Subcutaneous abdominal adipose tissue (tissue), 5 donors: ENCODE results near the gene NPIPA1.
"Not testable (repeated sequence)": the region's sequence is repeated elsewhere in the genome, so short reads cannot be mapped to it uniquely, and the experiment has no call there.

ENCODE experiments used
- H3K27ac ChIP-seq: one replicate; pipeline ENCODE4 v1.7.0; 2013; ENCODE audit warnings: low read depth, mild to moderate bottlenecking, inconsistent platforms, low read length, moderate library complexity
- H3K27me3 ChIP-seq, 5 donors: one replicate each; pipeline ENCODE4 v1.7.0; 2013; ENCODE audit warnings: low read length in 5 of 5, inconsistent platforms in 1 of 5; ENCODE audit not compliant: control insufficient read depth in 5 of 5, insufficient read depth in 4 of 5
- H3K36me3 ChIP-seq, 5 donors: one replicate each; pipeline ENCODE4 v1.7.0; 2013; ENCODE audit warnings: low read length in 5 of 5; ENCODE audit not compliant: control insufficient read depth in 5 of 5, insufficient read depth in 5 of 5
- H3K4me1 ChIP-seq, 5 donors: one replicate each; pipeline ENCODE4 v1.7.0; 2013; ENCODE audit warnings: low read length in 5 of 5, mild to moderate bottlenecking in 3 of 5, moderate library complexity in 1 of 5; ENCODE audit not compliant: control insufficient read depth in 5 of 5, insufficient read depth in 5 of 5
- H3K4me3 ChIP-seq, 5 donors: one replicate each; pipeline ENCODE4 v1.7.0; 2013; ENCODE audit warnings: low read length in 5 of 5, low read depth in 1 of 5
- H3K9ac ChIP-seq, 5 donors: one replicate each; pipeline ENCODE4 v1.7.0; 2013; ENCODE audit warnings: low read length in 5 of 5, mild to moderate bottlenecking in 4 of 5, moderate library complexity in 3 of 5
- H3K9me3 ChIP-seq, 5 donors: one replicate each; pipeline ENCODE4 v1.7.0; 2013; ENCODE audit warnings: low read length in 5 of 5; ENCODE audit not compliant: control insufficient read depth in 5 of 5
- donor health status: healthy.
- donor health status: healthy.
- donor health status: healthy.
- donor health status: healthy.
- donor health status: healthy.

The NPIPA1 gene

DNA sequence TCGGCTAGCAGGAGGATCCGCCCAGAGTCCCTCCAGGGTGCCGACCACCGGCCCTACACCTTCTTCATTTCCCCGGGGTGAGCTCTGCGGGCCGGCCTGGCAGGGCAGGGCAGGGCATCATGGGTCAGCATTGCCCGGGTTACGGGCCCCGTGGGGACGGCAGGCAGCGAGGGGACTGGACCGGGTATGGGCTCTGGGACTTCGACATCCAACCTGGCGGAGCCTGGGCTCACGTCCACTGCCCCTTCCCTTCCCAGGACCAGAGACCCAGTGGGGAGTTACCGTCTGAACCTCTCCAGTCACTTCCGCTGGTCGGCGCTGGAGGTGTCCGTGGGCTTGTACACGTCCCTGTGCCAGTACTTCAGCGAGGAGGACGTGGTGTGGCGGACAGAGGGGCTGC, 7.0 kb upstream of the NPIPA1 start:
- H3K4me1 ChIP-seq, H3K4me3 ChIP-seq, H3K9me3 ChIP-seq, H3K27ac ChIP-seq, H3K27me3 ChIP-seq, H3K9ac ChIP-seq: not testable (repeated sequence)
- peaks cover 0 to 14% (median 3%) of the 10 kb centered on the region in 5 donors for H3K36me3 ChIP-seq

- not testable (repeated sequence) for H3K27me3 ChIP-seq, H3K9ac ChIP-seq, H3K4me3 ChIP-seq
These were observed 6.3 kb upstream of the NPIPA1 start for GRCh38 chr16:14930971-14931370.

GRCh38 chr16:14932581-14933375, 4.5 kb upstream of the NPIPA1 start:
- not testable (repeated sequence) for H3K4me1 ChIP-seq, H3K27me3 ChIP-seq, H3K27ac ChIP-seq, H3K9me3 ChIP-seq, H3K4me3 ChIP-seq, H3K9ac ChIP-seq
- peaks cover 0 to 14% (median 3%) of the 10 kb centered on the region in 5 donors for H3K36me3 ChIP-seq

More at GRCh38 chr16:14930971-14931370, 6.3 kb upstream of the NPIPA1 start:
- not testable (repeated sequence) for H3K27ac ChIP-seq, H3K9me3 ChIP-seq, H3K4me1 ChIP-seq
- H3K36me3 ChIP-seq = peaks cover 0 to 14% (median 3%) of the 10 kb centered on the region in 5 donors

GRCh38 chr16:14937994-14938393, 751 bp downstream of the NPIPA1 start:
- not testable (repeated sequence) for H3K9me3 ChIP-seq, H3K27me3 ChIP-seq, H3K4me1 ChIP-seq, H3K36me3 ChIP-seq, H3K4me3 ChIP-seq, H3K9ac ChIP-seq, H3K27ac ChIP-seq

DNA sequence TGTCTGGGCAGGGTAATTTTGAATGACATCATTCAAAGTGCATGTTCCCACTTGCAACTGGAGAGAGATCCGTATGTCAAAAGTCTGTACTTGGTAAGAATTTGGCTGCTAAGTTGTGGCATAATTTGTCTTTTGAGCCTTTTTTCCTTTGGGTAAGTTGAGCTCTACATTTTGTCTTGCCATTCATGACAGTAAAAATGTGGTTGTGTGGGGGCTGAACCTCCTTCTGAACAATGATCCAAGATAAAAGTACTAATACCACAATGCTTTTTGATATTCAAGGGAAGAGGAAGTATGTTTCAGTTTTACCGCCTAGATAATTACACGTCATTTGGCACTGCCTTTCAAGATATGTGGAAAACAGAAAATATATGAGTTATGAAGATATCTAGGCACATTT, 5.4 kb downstream of the NPIPA1 start:
- H3K9me3 ChIP-seq, H3K36me3 ChIP-seq, H3K4me3 ChIP-seq, H3K9ac ChIP-seq, H3K27me3 ChIP-seq, H3K4me1 ChIP-seq, H3K27ac ChIP-seq: not testable (repeated sequence)

- no peak overlapping the region for H3K27ac ChIP-seq
- peaks cover 0 to 9% (median 0%) of the 10 kb centered on the region in 5 donors for H3K4me1 ChIP-seq
- no peak overlapping the region for H3K9ac ChIP-seq
- H3K27me3 ChIP-seq = no peaks in the 10 kb centered on the region
- H3K36me3 ChIP-seq = no peaks in the 10 kb centered on the region
- H3K9me3 ChIP-seq = no peaks in the 10 kb centered on the region
- H3K4me3 ChIP-seq = no peak overlapping the region
These were observed 18.4 kb downstream of the NPIPA1 start for GRCh38 chr16:14955546-14956231.

- no peak overlapping the region for H3K27ac ChIP-seq
- no peaks in the 10 kb centered on the region for H3K27me3 ChIP-seq
- H3K9me3 ChIP-seq = no peaks in the 10 kb centered on the region
- no peak overlapping the region for H3K4me3 ChIP-seq
- H3K9ac ChIP-seq = no peak overlapping the region
- no peaks in the 10 kb centered on the region for H3K36me3 ChIP-seq
- peaks cover 0 to 9% (median 0%) of the 10 kb centered on the region in 5 donors for H3K4me1 ChIP-seq
These were observed 20.5 kb downstream of the NPIPA1 start for GRCh38 chr16:14957576-14958322.

GRCh38 chr16:14958323-14958600, 21.0 kb downstream of the NPIPA1 start:
- no peak overlapping the region for H3K4me3 ChIP-seq
- H3K9me3 ChIP-seq = peaks cover 0 to 1% (median under 1%) of the 10 kb centered on the region in 5 donors
- H3K27me3 ChIP-seq = no peaks in the 10 kb centered on the region
- H3K36me3 ChIP-seq = no peaks in the 10 kb centered on the region
- H3K4me1 ChIP-seq = peaks cover 0 to 9% (median 0%) of the 10 kb centered on the region in 5 donors
- no peak overlapping the region for H3K27ac ChIP-seq
- H3K9ac ChIP-seq = no peak overlapping the region

GRCh38 chr16:14958970-14959369, 21.7 kb downstream of the NPIPA1 start:
- no peak overlapping the region for H3K4me3 ChIP-seq
- H3K27ac ChIP-seq = no peak overlapping the region
- H3K27me3 ChIP-seq = peaks cover 0 to 2% (median 0%) of the 10 kb centered on the region in 5 donors
- no peak overlapping the region for H3K9ac ChIP-seq
- no peaks in the 10 kb centered on the region for H3K36me3 ChIP-seq
- peaks cover 0 to 5% (median 4%) of the 10 kb centered on the region in 5 donors for H3K9me3 ChIP-seq
- peaks cover 0 to 9% (median 0%) of the 10 kb centered on the region in 5 donors for H3K4me1 ChIP-seq
